K562 (cell line): ENCODE results near the gene HELB. TPM values are rescaled to one million over a fixed set of nuclear protein-coding genes. Genes with fewer than 3 reads are reported as not detected.

Experiments used
- ATAC-seq: fragments of 200-7000 bp; cut with Tn5 transposase; 3 replicates; pipeline ENCODE4 v1.9.1; 2020; ENCODE audit warnings: moderate library complexity
- BruUV-seq: library from RNA; stranded (reverse); fragments of 400-500 nt; replicated peaks from 2 replicates; lab custom pipeline; 2021; lab: Mats Ljungman, UMichigan
- CTCF ChIA-PET: fragments of 300-600 bp; formaldehyde crosslinking; extraction: SDS; loops from one replicate; lab custom pipeline; 2021; ENCODE audit warnings: low intra/inter-chr PET ratio; lab: Yijun Ruan, JAX
- POLR2A ChIA-PET: fragments of 300-600, 350-650 bp; sonication (Branson Sonifier 250); formaldehyde crosslinking; extraction: SDS; loops from one replicate; lab custom pipeline; 2021; ENCODE audit warnings: antibody characterized with exemption, inconsistent platforms; lab: Yijun Ruan, JAX
- DNase-seq, 4 experiments: peaks; one replicate each; pipeline versions ENCODE4 v3.0.0 to v3.0.0-alpha.2; 2011 to 2018; ENCODE audit warnings: low spot score in 3 of 4, mixed read lengths in 3 of 4; ENCODE audit errors: extremely low read depth in 1 of 4
- FAIRE-seq: peaks from 2 replicates; lab custom pipeline; 2011; peaks lifted over from hg19 to GRCh38; lab: Jason Lieb, UNC
- H2AFZ ChIP-seq: 2 replicates; pipeline ENCODE4 v1.6.0; 2011; ENCODE audit warnings: low read depth, low read length, control low read depth, inconsistent platforms
- H3K27ac ChIP-seq: fragments of 200-600 bp; 3 replicates; pipeline ENCODE4 v1.8.0; 2011; ENCODE audit warnings: low read depth, mild to moderate bottlenecking, control low read depth, inconsistent platforms, low read length, moderate library complexity, mixed read lengths; ENCODE audit errors: extremely low read depth
- H3K27me3 ChIP-seq, 2 experiments: fragments of 300-600 bp in 1 of 2; 2 replicates in 1 of 2; 3 replicates in 1 of 2; pipeline versions ENCODE4 v1.6.0 to v1.8.0; 2011; ENCODE audit warnings: inconsistent platforms in 2 of 2, low read length in 2 of 2, mild to moderate bottlenecking in 1 of 2, mixed read lengths in 1 of 2, moderate library complexity in 1 of 2; ENCODE audit not compliant: control insufficient read depth in 2 of 2, insufficient read depth in 2 of 2
- H3K36me3 ChIP-seq: fragments of 300-600 bp; 3 replicates; pipeline ENCODE4 v1.8.0; 2011; ENCODE audit warnings: mild to moderate bottlenecking, low read length, inconsistent platforms; ENCODE audit not compliant: control insufficient read depth, insufficient read depth
- H3K4me1 ChIP-seq, 2 experiments: fragments of 200-600 bp in 1 of 2; replicated peaks in 1 of 2; 2 replicates in 1 of 2; 3 replicates in 1 of 2; pipeline versions ENCODE4 v1.5.1 to v1.8.0; 2011; ENCODE audit warnings: inconsistent platforms in 2 of 2, low read length in 2 of 2, mild to moderate bottlenecking in 1 of 2, mixed read lengths in 1 of 2, moderate library complexity in 1 of 2; ENCODE audit not compliant: control insufficient read depth in 2 of 2, insufficient read depth in 2 of 2
- H3K4me2 ChIP-seq: 2 replicates; pipeline ENCODE4 v1.6.1; 2011; ENCODE audit warnings: low read length, control low read depth, inconsistent platforms, mixed read lengths; ENCODE audit not compliant: insufficient read depth
- H3K4me3 ChIP-seq: fragments of 200-600 bp; sonication (generic), shearing (Covaris generic); 2 replicates; pipeline ENCODE4 v1.5.1; 2016; ENCODE audit warnings: control low read depth, inconsistent platforms
- H3K79me2 ChIP-seq: fragments of 200-600 bp; 3 replicates; pipeline ENCODE4 v1.8.0; 2011; ENCODE audit warnings: low read length, inconsistent platforms; ENCODE audit not compliant: control insufficient read depth, insufficient read depth
- H3K9ac ChIP-seq, 2 experiments: 2 replicates each; pipeline versions ENCODE4 v1.6.0 to v1.6.1; 2011; ENCODE audit warnings: low read depth in 2 of 2, low read length in 2 of 2, control low read depth in 1 of 2, inconsistent platforms in 1 of 2, mild to moderate bottlenecking in 1 of 2, mixed read lengths in 1 of 2; ENCODE audit not compliant: insufficient read depth in 1 of 2
- H3K9me1 ChIP-seq: one replicate; pipeline ENCODE4 v1.6.0; 2011; ENCODE audit warnings: inconsistent platforms, mild to moderate bottlenecking, low read length, moderate library complexity; ENCODE audit not compliant: control insufficient read depth, insufficient read depth
- H3K9me3 ChIP-seq: replicated peaks from 2 replicates; pipeline ENCODE4 v1.5.1; 2011; ENCODE audit warnings: low read depth, low read length, inconsistent platforms; ENCODE audit not compliant: control insufficient read depth, insufficient read depth
- H4K20me1 ChIP-seq: replicated peaks from 2 replicates; pipeline ENCODE4 v1.6.1; 2011; ENCODE audit warnings: low read length, inconsistent platforms, mixed read lengths; ENCODE audit not compliant: control insufficient read depth, insufficient read depth
- MAX ChIP-seq: sonication (generic); formaldehyde crosslinking; IDR thresholded peaks from 2 replicates; pipeline ENCODE4 v1.9.0; 2022; ENCODE audit warnings: mild to moderate bottlenecking, missing genetic modification reagents
- NFE2 ChIP-seq: IDR thresholded peaks from 2 replicates; pipeline ENCODE4 v1.6.1; 2014; ENCODE audit warnings: antibody characterized with exemption, low read depth
- NFIC ChIP-seq: fragments of 450-650 bp; IDR thresholded peaks from 2 replicates; pipeline ENCODE4 v1.6.1; 2017; ENCODE audit warnings: mild to moderate bottlenecking, inconsistent platforms
- RAD21 ChIP-seq, 2 experiments: fragments of 250-450 bp in 1 of 2; fragments of 450-650 bp in 1 of 2; sonication (Bioruptor Pico) in 1 of 2; formaldehyde crosslinking in 1 of 2; IDR thresholded peaks in 1 of 2; conservative IDR thresholded peaks in 1 of 2; 2 replicates each; pipeline versions ENCODE4 v1.4.0 to v1.8.0; 2020 to 2022; ENCODE audit warnings: mild to moderate bottlenecking in 2 of 2, moderate library complexity in 1 of 2
- ZNF668 ChIP-seq: fragments of 250-450 bp; sonication (Bioruptor Pico); IDR thresholded peaks from 2 replicates; pipeline ENCODE4 v1.8.0; 2022; ENCODE audit warnings: mild to moderate bottlenecking, inconsistent platforms
- ZNF717 ChIP-seq: fragments of 250-450 bp; sonication (Bioruptor Pico); IDR thresholded peaks from 2 replicates; pipeline ENCODE4 v1.5.0; 2021
- WGBS: fragments of 100-300 bp; shearing (Covaris generic); methylation state at CpG from one replicate; pipeline ENCODE4 v1.1.6; 2016; ENCODE audit warnings: low coverage, mixed read lengths; ENCODE audit not compliant: insufficient coverage; ENCODE audit errors: missing lambda C conversion rate; 5-methylcytosine and 5-hydroxymethylcytosine counted together
- in situ Hi-C: fragments of 300-500 bp; cut with MboI; formaldehyde crosslinking; loops from 4 replicates; pipeline ENCODE4 v1.15.0; 2018; ENCODE audit warnings: inconsistent platforms, mixed read lengths
- intact Hi-C: fragments of 100-400 bp; cut with micrococcal nuclease; formaldehyde crosslinking; loops from 2 replicates; pipeline ENCODE4 v1.14.2; 2022
- polyA plus RNA-seq, 8 experiments: library from polyadenylated mRNA; depleted of rRNA in 4 of 8; stranded (reverse) in 5 of 8; unstranded in 3 of 8; fragments of >200 nt; fragmentation: Nextera tagmentation in 2 of 8; fragmentation: Illumina TruSeq in 1 of 8; extraction: Ambion mirVana in 2 of 8; extraction: Trizol in 1 of 8; gene quantifications; 2 replicates each; pipeline versions ENCODE4 v1.2.1 to v1.2.3, GENCODE V29; 2011 to 2014; ENCODE audit warnings: inconsistent platforms in 1 of 8, missing spikeins in 1 of 8
- total RNA-seq, 7 experiments: library from RNA; depleted of rRNA in 6 of 7; stranded (reverse); fragments of >200 nt in 6 of 7; fragmentation: Illumina TruSeq in 2 of 7; extraction: Trizol in 2 of 7; gene quantifications; 2 replicates each; pipeline versions ENCODE4 v1.2.1 to v1.2.3, GENCODE V29; 2011 to 2021; ENCODE audit warnings: low replicate concordance in 1 of 7

Gene HELB
- total and polyA plus RNA-seq, 9 of the 15 experiments (the other 6 are each of a cell fraction or from before 2014, with no cell fraction given), result 0.74 to 7.6 (median 2.4) TPM

GRCh38 chr12:66273147-66273546 is 29.1 kb upstream of the HELB start:
- Histone ChIP-seq H3K4me2 (no peak overlapping the region), H3K4me1 (no peaks in the 10 kb centered on the region; a peak in 2 of 5 replicates), H3K27ac (no peak overlapping the region), H2AFZ (no peak overlapping the region), H3K27me3 (peaks cover 0 to 2% of the 10 kb centered on the region in 2 experiments; a peak in 2 of 5 replicates), H3K9ac (no peak overlapping the region), H4K20me1 (no peaks in the 10 kb centered on the region), H3K9me1 (no peaks in the 10 kb centered on the region), H3K4me3 (no peak overlapping the region), H3K36me3 (no peaks in the 10 kb centered on the region), H3K79me2 (no peaks in the 10 kb centered on the region), H3K9me3 (no peaks in the 10 kb centered on the region)
- no TSS peak for BruUV-seq
- 0% methylated on average over 1 of the region's 1 CpG for WGBS
- ChIA-PET POLR2A (no interaction called here), CTCF (no interaction called here)
- FAIRE-seq (no peak), ATAC-seq (no peak), DNase-seq (no peak)
- in situ Hi-C loops, result no loop called here
- intact Hi-C loops, result loop anchor here (5.0 kb wide), 2 partner anchors 74 to 419 kb away; no protein-coding TSS in a partner anchor
- TF ChIP-seq NFIC (no peak), MAX (CRISPR knock-in tag) (no peak), RAD21 (CRISPR knock-in tag; conservative IDR thresholded peaks at IDR 0.05 in 1 of 2, IDR thresholded peaks at IDR 0.05 in 1 of 2) (peak in 1 of 2 experiments; percentile 22; a peak in 1 of 4 replicates), ZNF717 (CRISPR knock-in tag) (no peak)

- FAIRE-seq (no peak), DNase-seq (no peak), ATAC-seq (no peak)
- POLR2A ChIA-PET, result no interaction called here
- H3K4me2 ChIP-seq, result no peak overlapping the region
- H2AFZ ChIP-seq, result no peak overlapping the region
- CTCF ChIA-PET, result no interaction called here
- H3K27me3 ChIP-seq, result peaks cover 0 to 2% of the 10 kb centered on the region in 2 experiments; a peak in 2 of 5 replicates
- no peaks in the 10 kb centered on the region for H3K4me1 ChIP-seq
- WGBS, result 5% methylated on average over 2 of the region's 2 CpGs
- H4K20me1 ChIP-seq, result no peaks in the 10 kb centered on the region
- in situ Hi-C loops (no loop called here), intact Hi-C loops (no loop called here)
- H3K79me2 ChIP-seq, result no peaks in the 10 kb centered on the region
- H3K9me1 ChIP-seq, result no peaks in the 10 kb centered on the region
- H3K4me3 ChIP-seq, result no peak overlapping the region
- H3K9me3 ChIP-seq, result no peaks in the 10 kb centered on the region
- TF ChIP-seq ZNF668 (no peak), NFE2 (peak; percentile 27; the same call in 1 of the 2 replicates)
- H3K9ac ChIP-seq, result no peak overlapping the region
- no peak overlapping the region for H3K27ac ChIP-seq
- no TSS peak for BruUV-seq
- no peaks in the 10 kb centered on the region for H3K36me3 ChIP-seq
These were observed 27.3 kb upstream of the HELB start for GRCh38 chr12:66275040-66275439.
